Neural crest cell (in vitro differentiated cells): ENCODE data around the gene PTPN14. TPM values are rescaled to one million over a fixed set of nuclear protein-coding genes. Genes with fewer than 3 reads are reported as not detected.
"Not testable (repeated sequence)": the region's sequence is repeated elsewhere in the genome, so short reads cannot be mapped to it uniquely, and the experiment has no call there.

Experiments
- DNase-seq: peaks from one replicate; pipeline ENCODE4 v3.0.0; 2021; ENCODE audit warnings: low read depth, mixed read lengths, low spot score
- H3K27ac Mint-ChIP-seq: one replicate; pipeline ENCODE4 v1.8.0; 2021; ENCODE audit warnings: mild to moderate bottlenecking, mixed read lengths; ENCODE audit not compliant: unreplicated experiment
- H3K27me3 Mint-ChIP-seq: 2 replicates; pipeline ENCODE4 v1.8.0; 2021; ENCODE audit warnings: low read depth, mild to moderate bottlenecking, mixed read lengths
- H3K36me3 Mint-ChIP-seq: 2 replicates; pipeline ENCODE4 v1.8.0; 2021; ENCODE audit warnings: low read depth, mild to moderate bottlenecking, mixed read lengths
- H3K4me1 Mint-ChIP-seq: 2 replicates; pipeline ENCODE4 v1.8.0; 2021; ENCODE audit warnings: mixed read lengths
- H3K4me3 Mint-ChIP-seq: one replicate; pipeline ENCODE4 v1.8.0; 2021; ENCODE audit warnings: mild to moderate bottlenecking, mixed read lengths
- H3K9me3 Mint-ChIP-seq: 2 replicates; pipeline ENCODE4 v1.8.0; 2021; ENCODE audit warnings: mixed read lengths
- total RNA-seq: library from RNA; stranded (reverse); gene quantifications from 2 replicates; pipeline ENCODE4 v1.2.1, GENCODE V29; 2021
- TF ChIP-seq, protein P1 (sequence below): fragments of 200-600 bp; sonication (generic); conservative IDR thresholded peaks from 2 replicates; pipeline ENCODE4 v1.5.0; 2021; ENCODE audit warnings: antibody characterized with exemption, mild to moderate bottlenecking

PTPN14 gene
- total RNA-seq, 1 donor from 2014 or later, result 21.4 TPM

DNA sequence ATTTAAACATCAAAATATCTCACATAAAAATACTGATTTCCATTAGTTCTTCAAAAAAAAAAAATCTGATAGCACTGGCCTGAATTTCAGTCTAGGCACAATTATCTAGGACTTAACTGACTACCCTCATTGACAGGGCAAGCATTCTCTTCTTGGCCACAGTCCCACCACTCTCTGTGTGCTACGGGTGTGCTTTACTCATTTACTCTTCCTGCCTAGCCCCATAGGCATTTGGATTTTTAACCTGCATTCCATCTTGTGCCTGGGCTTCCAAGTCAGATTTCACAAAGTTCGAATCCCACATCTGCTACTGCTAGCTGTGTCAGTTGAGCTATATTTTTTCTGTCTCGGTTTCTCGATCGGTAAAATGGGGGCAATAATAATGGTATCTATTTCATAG, 38.0 kb downstream of the PTPN14 start:
- Mint-ChIP-seq H3K27ac (no peak overlapping the region), H3K4me3 (no peak overlapping the region)
- no peak for DNase-seq

DNA sequence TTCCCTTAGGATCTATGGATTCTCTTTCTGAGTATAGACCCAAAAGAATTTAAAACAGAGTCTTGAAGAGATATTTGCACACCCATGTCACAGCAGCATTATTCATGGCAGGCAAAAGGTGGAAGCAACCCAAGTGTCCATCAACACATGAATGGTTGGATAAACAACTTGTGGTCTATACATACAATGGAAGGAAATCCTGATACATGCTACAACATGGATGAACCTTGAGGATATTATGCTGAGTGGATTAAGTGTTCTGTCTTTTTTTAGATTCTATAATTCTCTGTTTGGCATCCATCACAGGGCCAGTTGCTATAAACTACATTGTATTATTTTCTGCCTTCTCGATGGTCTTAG, 39.8 kb downstream of the PTPN14 start:
- TF ChIP-seq, protein P1, sequence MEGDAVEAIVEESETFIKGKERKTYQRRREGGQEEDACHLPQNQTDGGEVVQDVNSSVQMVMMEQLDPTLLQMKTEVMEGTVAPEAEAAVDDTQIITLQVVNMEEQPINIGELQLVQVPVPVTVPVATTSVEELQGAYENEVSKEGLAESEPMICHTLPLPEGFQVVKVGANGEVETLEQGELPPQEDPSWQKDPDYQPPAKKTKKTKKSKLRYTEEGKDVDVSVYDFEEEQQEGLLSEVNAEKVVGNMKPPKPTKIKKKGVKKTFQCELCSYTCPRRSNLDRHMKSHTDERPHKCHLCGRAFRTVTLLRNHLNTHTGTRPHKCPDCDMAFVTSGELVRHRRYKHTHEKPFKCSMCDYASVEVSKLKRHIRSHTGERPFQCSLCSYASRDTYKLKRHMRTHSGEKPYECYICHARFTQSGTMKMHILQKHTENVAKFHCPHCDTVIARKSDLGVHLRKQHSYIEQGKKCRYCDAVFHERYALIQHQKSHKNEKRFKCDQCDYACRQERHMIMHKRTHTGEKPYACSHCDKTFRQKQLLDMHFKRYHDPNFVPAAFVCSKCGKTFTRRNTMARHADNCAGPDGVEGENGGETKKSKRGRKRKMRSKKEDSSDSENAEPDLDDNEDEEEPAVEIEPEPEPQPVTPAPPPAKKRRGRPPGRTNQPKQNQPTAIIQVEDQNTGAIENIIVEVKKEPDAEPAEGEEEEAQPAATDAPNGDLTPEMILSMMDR, result no peak
- Mint-ChIP-seq H3K9me3 (peaks cover 15% of the 10 kb centered on the region), H3K27me3 (no peaks in the 10 kb centered on the region), H3K4me1 (peaks cover 23% of the 10 kb centered on the region), H3K36me3 (peaks cover 20% of the 10 kb centered on the region), H3K4me3 (no peak overlapping the region), H3K27ac (no peak overlapping the region)
- DNase-seq, result no peak

More for the DNA sequence above, 38.0 kb downstream of the PTPN14 start:
- Mint-ChIP-seq H3K4me1 (peaks cover 17% of the 10 kb centered on the region), H3K9me3 (peaks cover 15% of the 10 kb centered on the region), H3K27me3 (no peaks in the 10 kb centered on the region), H3K36me3 (peaks cover 20% of the 10 kb centered on the region)
- TF ChIP-seq, protein P1, result no peak

DNA sequence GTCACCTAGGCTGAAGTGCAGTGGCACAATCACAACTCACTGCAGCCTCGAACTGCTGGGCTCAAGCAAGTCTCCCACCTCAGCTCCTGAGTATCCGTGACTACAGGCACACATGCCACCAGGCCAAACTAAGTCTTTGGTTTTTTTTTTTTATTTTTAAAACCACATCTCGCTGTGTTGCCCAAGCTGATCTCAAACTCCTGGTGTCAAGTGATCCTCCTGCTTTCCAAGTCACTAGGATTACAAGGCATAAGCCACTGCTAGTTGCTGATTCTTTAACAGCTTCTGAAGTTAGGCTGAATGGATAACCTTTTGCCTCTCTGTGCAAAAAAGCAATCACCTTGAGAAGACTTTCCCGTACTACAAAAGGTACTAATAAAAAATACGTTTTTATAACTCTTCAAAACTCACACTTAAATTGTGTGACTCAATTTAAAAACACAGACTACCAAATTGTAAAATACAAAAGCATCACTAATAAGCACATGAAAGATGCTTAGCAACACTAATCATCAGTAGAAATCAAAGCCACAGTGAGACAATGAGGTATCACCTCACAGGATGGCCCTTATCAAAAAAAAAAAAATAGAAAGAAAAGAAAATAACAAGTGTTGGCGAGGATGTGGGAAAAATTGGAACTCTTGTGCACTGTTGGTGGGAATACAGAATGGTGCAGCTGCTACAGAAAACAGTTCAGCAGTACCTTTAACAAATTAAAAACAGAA, 40.3 kb downstream of the PTPN14 start:
- TF ChIP-seq, protein P1, result no peak
- peaks cover 24% of the 10 kb centered on the region for H3K4me1 Mint-ChIP-seq
- no peaks in the 10 kb centered on the region for H3K27me3 Mint-ChIP-seq
- H3K27ac Mint-ChIP-seq, result no peak overlapping the region
- no peak for DNase-seq
- H3K36me3 Mint-ChIP-seq, result peaks cover 20% of the 10 kb centered on the region
- H3K9me3 Mint-ChIP-seq, result peaks cover 15% of the 10 kb centered on the region
- no peak overlapping the region for H3K4me3 Mint-ChIP-seq

DNA sequence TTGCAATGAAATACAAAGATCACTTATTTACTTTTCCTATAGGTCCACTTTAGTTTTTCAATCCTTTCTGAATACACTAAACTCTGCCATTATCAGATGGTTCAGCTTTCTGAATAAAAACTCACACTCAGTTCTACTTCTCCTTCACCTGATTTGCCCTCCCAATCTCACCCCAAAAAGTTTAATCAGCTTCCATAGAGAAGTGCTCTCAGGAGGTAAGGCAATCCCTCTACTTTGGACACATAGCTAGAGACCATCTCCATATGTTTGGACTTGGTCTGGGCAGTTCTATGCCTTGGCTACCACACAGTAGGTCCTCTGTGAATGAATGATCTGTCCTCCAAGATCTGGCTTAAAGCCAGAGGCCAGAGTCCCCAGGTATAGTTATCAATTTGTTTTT, 40.9 kb downstream of the PTPN14 start:
- H3K27me3 Mint-ChIP-seq, result no peaks in the 10 kb centered on the region
- DNase-seq, result no peak
- no peak overlapping the region for H3K27ac Mint-ChIP-seq
- peaks cover 24% of the 10 kb centered on the region for H3K4me1 Mint-ChIP-seq
- H3K9me3 Mint-ChIP-seq, result peaks cover 15% of the 10 kb centered on the region
- H3K36me3 Mint-ChIP-seq, result peaks cover 20% of the 10 kb centered on the region
- no peak overlapping the region for H3K4me3 Mint-ChIP-seq
- TF ChIP-seq, protein P1, result no peak

DNA sequence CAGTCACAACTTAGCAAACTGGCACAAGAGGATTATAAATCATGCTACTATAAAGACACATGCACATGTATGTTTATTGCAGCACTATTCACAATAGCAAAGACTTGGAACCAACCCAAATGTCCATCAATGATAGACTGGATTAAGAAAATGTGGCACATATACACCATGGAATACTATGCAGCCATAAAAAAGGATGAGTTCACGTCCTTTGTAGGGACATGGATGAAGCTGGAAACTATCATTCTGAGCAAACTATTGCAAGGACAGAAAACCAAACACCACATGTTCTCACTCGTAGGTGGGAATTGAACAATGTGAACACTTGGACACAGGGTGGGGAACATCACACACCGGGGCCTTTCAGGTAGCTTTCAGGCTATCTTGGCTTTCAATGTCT, 41.8 kb downstream of the PTPN14 start:
- H3K36me3 Mint-ChIP-seq, result peaks cover 24% of the 10 kb centered on the region
- not testable (repeated sequence) for H3K27ac Mint-ChIP-seq, H3K4me3 Mint-ChIP-seq, H3K27me3 Mint-ChIP-seq, DNase-seq
- H3K9me3 Mint-ChIP-seq, result peaks cover 15% of the 10 kb centered on the region
- peaks cover 19% of the 10 kb centered on the region for H3K4me1 Mint-ChIP-seq

DNA sequence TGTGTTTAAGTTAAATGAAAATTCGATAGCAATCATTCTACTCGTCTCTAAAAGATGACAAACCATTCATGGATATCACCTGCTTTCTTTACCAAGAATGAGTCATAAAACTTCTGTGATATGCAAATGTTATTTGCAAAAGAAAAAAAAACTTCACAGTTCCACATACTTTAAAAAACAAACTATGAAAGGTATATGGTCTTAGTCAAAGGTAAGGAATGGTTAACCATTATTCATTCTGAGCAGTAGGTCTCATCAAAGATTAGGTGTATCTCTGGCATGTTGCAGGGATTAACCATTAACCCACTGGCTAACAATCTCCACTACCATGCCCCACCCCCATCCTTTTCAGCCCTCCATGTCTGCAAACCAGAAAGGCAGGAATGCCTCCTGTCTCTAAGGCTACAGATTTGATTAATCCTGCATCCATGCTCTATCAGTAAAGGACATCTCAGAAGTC, 44.4 kb downstream of the PTPN14 start:
- Mint-ChIP-seq H3K4me1 (peaks cover 7% of the 10 kb centered on the region), H3K36me3 (peaks cover 22% of the 10 kb centered on the region), H3K9me3 (peaks cover 13% of the 10 kb centered on the region), H3K27me3 (no peaks in the 10 kb centered on the region), H3K4me3 (no peak overlapping the region), H3K27ac (no peak overlapping the region)
- TF ChIP-seq, protein P1, result no peak
- DNase-seq, result no peak
